H9 (cell line): Measurements from ENCODE around the gene ZNF101. TPM values are rescaled to one million over a fixed set of nuclear protein-coding genes. Genes with fewer than 3 reads are reported as not detected.
"Not testable (repeated sequence)": the region's sequence is repeated elsewhere in the genome, so short reads cannot be mapped to it uniquely, and the experiment has no call there.

Source experiments
- DNase-seq: peaks from one replicate; pipeline ENCODE4 v3.0.0-alpha.2; 2017
- H2AFZ ChIP-seq: one replicate; pipeline ENCODE4 v1.6.1; 2013; ENCODE audit warnings: mild to moderate bottlenecking, low read length, control low read depth, moderate library complexity
- H2AK5ac ChIP-seq: 2 replicates; pipeline ENCODE4 v1.6.1; 2013; ENCODE audit warnings: low read length, control low read depth, mixed read lengths; ENCODE audit not compliant: insufficient read length
- H2BK120ac ChIP-seq: one replicate; pipeline ENCODE4 v1.6.1; 2013; ENCODE audit warnings: low read depth, mild to moderate bottlenecking, low read length, control low read depth, inconsistent platforms; ENCODE audit not compliant: poor library complexity, severe bottlenecking
- H2BK12ac ChIP-seq: 2 replicates; pipeline ENCODE4 v1.6.1; 2013; ENCODE audit warnings: low read length, control low read depth, mixed read lengths, low read depth; ENCODE audit not compliant: insufficient read length
- H2BK15ac ChIP-seq: 2 replicates; pipeline ENCODE4 v1.6.1; 2013; ENCODE audit warnings: low read depth, low read length, control low read depth
- H2BK20ac ChIP-seq: one replicate; pipeline ENCODE4 v1.6.1; 2013; ENCODE audit warnings: low read depth, mild to moderate bottlenecking, low read length, control low read depth, inconsistent platforms; ENCODE audit not compliant: poor library complexity, severe bottlenecking
- H2BK5ac ChIP-seq: 2 replicates; pipeline ENCODE4 v1.6.1; 2013; ENCODE audit warnings: low read length, control low read depth, mixed read lengths; ENCODE audit not compliant: insufficient read length
- H3K14ac ChIP-seq: 2 replicates; pipeline ENCODE4 v1.6.1; 2013; ENCODE audit warnings: low read length, control low read depth; ENCODE audit not compliant: insufficient read depth
- H3K18ac ChIP-seq: 2 replicates; pipeline ENCODE4 v1.6.1; 2013; ENCODE audit warnings: low read depth, mild to moderate bottlenecking, mixed read lengths, low read length, control low read depth; ENCODE audit not compliant: insufficient read length
- H3K23ac ChIP-seq: 2 replicates; pipeline ENCODE4 v1.6.1; 2013; ENCODE audit warnings: low read length, control low read depth, mixed read lengths, low read depth; ENCODE audit not compliant: insufficient read length
- H3K23me2 ChIP-seq: 2 replicates; pipeline ENCODE4 v1.6.1; 2013; ENCODE audit warnings: low read depth, mild to moderate bottlenecking, mixed read lengths, low read length, control low read depth; ENCODE audit not compliant: insufficient read length, poor library complexity, severe bottlenecking
- H3K27ac ChIP-seq: 2 replicates; pipeline ENCODE4 v1.5.1; 2013; ENCODE audit warnings: low read length, control low read depth, mixed read lengths, low read depth; ENCODE audit not compliant: insufficient read length
- H3K27me3 ChIP-seq: 2 replicates; pipeline ENCODE4 v1.6.1; 2013; ENCODE audit warnings: low read length, control low read depth, inconsistent platforms; ENCODE audit not compliant: insufficient read depth
- H3K4ac ChIP-seq: 2 replicates; pipeline ENCODE4 v1.6.1; 2013; ENCODE audit warnings: low read depth, mild to moderate bottlenecking, control low read depth, inconsistent platforms, low read length, moderate library complexity
- H3K4me1 ChIP-seq: 2 replicates; pipeline ENCODE4 v1.6.1; 2013; ENCODE audit warnings: low read length, control low read depth, inconsistent platforms; ENCODE audit not compliant: insufficient read depth
- H3K4me2 ChIP-seq: 2 replicates; pipeline ENCODE4 v1.6.1; 2013; ENCODE audit warnings: low read length, control low read depth, mixed read lengths; ENCODE audit not compliant: insufficient read length, insufficient read depth
- H3K56ac ChIP-seq: 2 replicates; pipeline ENCODE4 v1.6.1; 2013; ENCODE audit warnings: low read depth, mild to moderate bottlenecking, mixed read lengths, low read length, control low read depth; ENCODE audit not compliant: insufficient read length
- H3K79me1 ChIP-seq: 2 replicates; pipeline ENCODE4 v1.6.1; 2013; ENCODE audit warnings: low read depth, mild to moderate bottlenecking, moderate library complexity, low read length, control low read depth, inconsistent platforms; ENCODE audit not compliant: insufficient read depth, poor library complexity, severe bottlenecking
- H3K79me2 ChIP-seq: 2 replicates; pipeline ENCODE4 v1.6.1; 2013; ENCODE audit warnings: low read length, control low read depth, inconsistent platforms; ENCODE audit not compliant: insufficient read depth
- H3K9ac ChIP-seq: 2 replicates; pipeline ENCODE4 v1.6.1; 2013; ENCODE audit warnings: low read length, control low read depth, mixed read lengths; ENCODE audit not compliant: insufficient read length; ENCODE audit errors: extremely low read depth
- H3K9me3 ChIP-seq: one replicate; pipeline ENCODE4 v1.6.1; 2013; ENCODE audit warnings: low read depth, low read length, inconsistent platforms; ENCODE audit not compliant: control insufficient read depth
- H3T11ph ChIP-seq: one replicate; pipeline ENCODE4 v1.6.1; 2013; ENCODE audit warnings: mild to moderate bottlenecking, low read length, control low read depth, inconsistent platforms
- H4K20me1 ChIP-seq: one replicate; pipeline ENCODE4 v1.6.1; 2013; ENCODE audit not compliant: control insufficient read depth, insufficient read length, insufficient read depth
- H4K5ac ChIP-seq: 2 replicates; pipeline ENCODE4 v1.6.1; 2013; ENCODE audit warnings: low read depth, mild to moderate bottlenecking, mixed read lengths, low read length, control low read depth; ENCODE audit not compliant: insufficient read length
- H4K8ac ChIP-seq: replicated peaks from 2 replicates; pipeline ENCODE4 v1.6.1; 2013; ENCODE audit warnings: low read length, control low read depth, mixed read lengths, low read depth; ENCODE audit not compliant: insufficient read length
- H4K91ac ChIP-seq: 2 replicates; pipeline ENCODE4 v1.6.1; 2013; ENCODE audit warnings: low read depth, mild to moderate bottlenecking, moderate library complexity, mixed read lengths, low read length, control low read depth; ENCODE audit not compliant: insufficient read length
- H3K27ac Mint-ChIP-seq, 3 experiments: 2 replicates in 2 of 3; 3 replicates in 1 of 3; pipeline ENCODE4 v1.8.0; 2020 to 2021; ENCODE audit warnings: mixed read lengths in 3 of 3, mild to moderate bottlenecking in 1 of 3, moderate library complexity in 1 of 3
- H3K27me3 Mint-ChIP-seq: 2 replicates; pipeline ENCODE4 v1.8.0; 2021; ENCODE audit warnings: low read depth, mild to moderate bottlenecking, moderate library complexity, mixed read lengths
- H3K36me3 Mint-ChIP-seq, 3 experiments: 2 replicates in 2 of 3; 3 replicates in 1 of 3; pipeline ENCODE4 v1.8.0; 2020 to 2021; ENCODE audit warnings: low read depth in 3 of 3, mixed read lengths in 3 of 3; ENCODE audit not compliant: insufficient read depth in 1 of 3
- H3K4me1 Mint-ChIP-seq, 2 experiments: 2 replicates each; pipeline ENCODE4 v1.8.0; 2020; ENCODE audit warnings: mixed read lengths in 2 of 2
- H3K4me3 Mint-ChIP-seq, 2 experiments: 2 replicates in 1 of 2; 3 replicates in 1 of 2; pipeline ENCODE4 v1.8.0; 2020 to 2021; ENCODE audit warnings: mild to moderate bottlenecking in 2 of 2, mixed read lengths in 2 of 2, moderate library complexity in 1 of 2
- H3K9me3 Mint-ChIP-seq, 2 experiments: 2 replicates in 1 of 2; 3 replicates in 1 of 2; pipeline ENCODE4 v1.8.0; 2020; ENCODE audit warnings: mild to moderate bottlenecking in 2 of 2, mixed read lengths in 2 of 2, moderate library complexity in 1 of 2
- CTCF ChIP-seq: fragments of 200-600 bp; sonication (generic); conservative IDR thresholded peaks from 3 replicates; pipeline ENCODE4 v1.8.0; 2021; ENCODE audit warnings: antibody characterized with exemption, mild to moderate bottlenecking
- WGBS: extraction: QIAGEN DNeasy Blood & Tissue Kit; methylation state at CpG from one replicate; pipeline ENCODE4 v1.1.7; 2013; ENCODE audit warnings: missing lambda C conversion rate, low lambda C conversion rate, mixed read lengths; ENCODE audit not compliant: insufficient read length; ENCODE audit errors: extremely low coverage; 5-methylcytosine and 5-hydroxymethylcytosine counted together
- total RNA-seq: library from RNA; stranded (reverse); gene quantifications from 2 replicates; pipeline ENCODE4 v1.2.1, GENCODE V29; 2021

ZNF101 gene
- total RNA-seq, 1 experiment from 2014 or later = 46.9 TPM

GRCh38 chr19:19663256-19664120, 5.2 kb upstream of the ZNF101 start, which contains the start of gene ATP13A1:
Gene ATP13A1, minus strand, starts transcription at chr19:19663676. Its CDS starts 10 bp downstream, at chr19:19663666.
- no peaks in the 10 kb centered on the region for H3K9me3 ChIP-seq
- H2BK12ac ChIP-seq = no peak within 1 kb of the TSS
- H3K27me3 Mint-ChIP-seq = no peaks in the 10 kb centered on the region
- peaks cover 5% of the 10 kb centered on the region for H3K23me2 ChIP-seq
- H3K27ac Mint-ChIP-seq = peak within 1 kb of the TSS; percentile 98 to 99 (median 98)
- peak within 1 kb of the TSS; percentile 89 for H3K4me2 ChIP-seq
- H3K9ac ChIP-seq = peak within 1 kb of the TSS; percentile 37
- peaks cover 20% of the 10 kb centered on the region; the same call in 1 of the 2 replicates for H3K79me2 ChIP-seq
- no peak within 1 kb of the TSS for H3T11ph ChIP-seq
- H2AK5ac ChIP-seq = no peak within 1 kb of the TSS
- no peak within 1 kb of the TSS for H2BK120ac ChIP-seq
- no peak; the same call in 2 of the 3 replicates for TF ChIP-seq CTCF
- H2BK15ac ChIP-seq = no peak within 1 kb of the TSS
- H3K36me3 Mint-ChIP-seq = peaks cover 14 to 28% (median 23%) of the 10 kb centered on the region in 3 experiments
- no peak within 1 kb of the TSS for H3K56ac ChIP-seq
- peaks cover 6% of the 10 kb centered on the region; the same call in 1 of the 2 replicates for H3K4me1 ChIP-seq
- no CpG with 5 or more reads among the region's 85 CpGs for WGBS
- H2BK5ac ChIP-seq = no peak within 1 kb of the TSS
- no peaks in the 10 kb centered on the region for H4K20me1 ChIP-seq
- no peak within 1 kb of the TSS for H2AFZ ChIP-seq
- no peak within 1 kb of the TSS for H4K91ac ChIP-seq
- peak within 1 kb of the TSS; percentile 86 to 95 for H3K4me3 Mint-ChIP-seq
- H3K4me1 Mint-ChIP-seq = peaks cover 27% of the 10 kb centered on the region in 2 experiments
- H3K9me3 Mint-ChIP-seq = no peaks in the 10 kb centered on the region
- DNase-seq = peak; percentile 95
- H3K23ac ChIP-seq = no peak within 1 kb of the TSS
- no peak within 1 kb of the TSS for H4K8ac ChIP-seq
- peak within 1 kb of the TSS; percentile 36 for H3K14ac ChIP-seq
- no peak within 1 kb of the TSS for H4K5ac ChIP-seq
- no peaks in the 10 kb centered on the region for H3K27me3 ChIP-seq
- no peak within 1 kb of the TSS for H2BK20ac ChIP-seq
- peaks cover 5% of the 10 kb centered on the region for H3K79me1 ChIP-seq
- no peak within 1 kb of the TSS for H3K4ac ChIP-seq
- H3K27ac ChIP-seq = no peak within 1 kb of the TSS
- peak within 1 kb of the TSS; percentile 81 for H3K18ac ChIP-seq

GRCh38 chr19:19665420-19665948, 3.2 kb upstream of the ZNF101 start:
- peak overlapping the region in 1 of 2 experiments; percentile 40; a peak in 1 of 5 replicates for H3K4me3 Mint-ChIP-seq
- H3K79me2 ChIP-seq = peaks cover 22% of the 10 kb centered on the region; the same call in 1 of the 2 replicates

More at GRCh38 chr19:19665420-19665948, 3.2 kb upstream of the ZNF101 start:
- H2AFZ ChIP-seq, H2BK120ac ChIP-seq, H3K4ac ChIP-seq, H3K79me1 ChIP-seq, H3K14ac ChIP-seq, H3K23ac ChIP-seq, H3K9me3 ChIP-seq, H2BK20ac ChIP-seq, H4K8ac ChIP-seq, DNase-seq, H4K5ac ChIP-seq, H3K4me2 ChIP-seq, H2BK12ac ChIP-seq, H2BK15ac ChIP-seq, H3T11ph ChIP-seq, H3K27me3 Mint-ChIP-seq, H4K91ac ChIP-seq, H3K9ac ChIP-seq, H3K27me3 ChIP-seq, H3K18ac ChIP-seq, H3K9me3 Mint-ChIP-seq, H2BK5ac ChIP-seq, H3K4me1 ChIP-seq, H2AK5ac ChIP-seq, H3K56ac ChIP-seq, H3K27ac ChIP-seq, H4K20me1 ChIP-seq, H3K27ac Mint-ChIP-seq: not testable (repeated sequence)
- H3K4me1 Mint-ChIP-seq = peaks cover 36% of the 10 kb centered on the region in 2 experiments
- WGBS = no CpG with 5 or more reads among the region's 22 CpGs
- peaks cover 10 to 15% (median 13%) of the 10 kb centered on the region in 3 experiments for H3K36me3 Mint-ChIP-seq
- H3K23me2 ChIP-seq = peaks cover 16% of the 10 kb centered on the region
